MM.1S (cell line): ENCODE results near the gene PAPOLB.

Experiments used
- DNase-seq: peaks from one replicate; pipeline ENCODE4 v3.0.0-alpha.2; 2015
- H2AFZ ChIP-seq: fragments of 300-600 bp; sonication (generic); 2 replicates; pipeline ENCODE4 v1.6.0; 2016; ENCODE audit warnings: antibody characterized with exemption, low read length
- H3F3A ChIP-seq: fragments of 300-600 bp; sonication (generic); 2 replicates; pipeline ENCODE4 v1.6.1; 2016; ENCODE audit warnings: mild to moderate bottlenecking, antibody characterized with exemption, low read length, moderate library complexity, mixed read lengths; ENCODE audit not compliant: insufficient read depth
- H3K27ac ChIP-seq: fragments of 300-600 bp; sonication (generic); 2 replicates; pipeline ENCODE4 v1.5.1; 2016; ENCODE audit warnings: mild to moderate bottlenecking, low read length
- H3K27me3 ChIP-seq: fragments of 300-600 bp; sonication (generic); replicated peaks from 2 replicates; pipeline ENCODE4 v1.6.0; 2016; ENCODE audit warnings: low read length; ENCODE audit not compliant: insufficient read depth
- H3K36me3 ChIP-seq: fragments of 300-600 bp; sonication (generic); replicated peaks from 2 replicates; pipeline ENCODE4 v1.6.1; 2016; ENCODE audit warnings: mild to moderate bottlenecking, low read length, mixed read lengths; ENCODE audit not compliant: insufficient read depth
- H3K4me1 ChIP-seq: fragments of 300-600 bp; sonication (generic); 2 replicates; pipeline ENCODE4 v1.6.1; 2016; ENCODE audit warnings: low read length, mixed read lengths
- H3K4me2 ChIP-seq: fragments of 300-600 bp; sonication (generic); 2 replicates; pipeline ENCODE4 v1.6.0; 2016; ENCODE audit warnings: low read depth, low read length
- H3K4me3 ChIP-seq: fragments of 300-600 bp; sonication (generic); 2 replicates; pipeline ENCODE4 v1.5.1; 2016; ENCODE audit warnings: low read length, mixed read lengths
- H3K79me2 ChIP-seq: fragments of 300-600 bp; sonication (generic); 2 replicates; pipeline ENCODE4 v1.6.1; 2016; ENCODE audit warnings: mixed run types, low read length, mixed read lengths
- H3K9ac ChIP-seq: fragments of 300-600 bp; sonication (generic); 2 replicates; pipeline ENCODE4 v1.6.1; 2016; ENCODE audit warnings: low read length, mixed read lengths
- H3K9me2 ChIP-seq: fragments of 300-600 bp; sonication (generic); replicated peaks from 2 replicates; pipeline ENCODE4 v1.6.1; 2016; ENCODE audit warnings: mild to moderate bottlenecking, low read length, mixed read lengths; ENCODE audit not compliant: insufficient read depth
- H3K9me3 ChIP-seq: fragments of 300-600 bp; sonication (generic); replicated peaks from 2 replicates; pipeline ENCODE4 v1.6.1; 2016; ENCODE audit warnings: mild to moderate bottlenecking, low read length, mixed read lengths; ENCODE audit not compliant: insufficient read depth
- H4K20me1 ChIP-seq: fragments of 300-600 bp; sonication (generic); 2 replicates; pipeline ENCODE4 v1.6.1; 2016; ENCODE audit warnings: mild to moderate bottlenecking, low read length, moderate library complexity, mixed read lengths; ENCODE audit not compliant: insufficient read depth
- EZH2 ChIP-seq: fragments of 300-600 bp; sonication (generic); optimal IDR thresholded peaks from 2 replicates; pipeline ENCODE3; 2017; ENCODE audit warnings: low read depth, mild to moderate bottlenecking, antibody characterized with exemption, low read length, mixed read lengths
- EZH2phosphoT487 ChIP-seq: fragments of 300-600 bp; sonication (generic); IDR thresholded peaks from 2 replicates; pipeline ENCODE4 v1.6.1; 2018; ENCODE audit warnings: antibody characterized with exemption, low read length
- TF ChIP-seq, protein P1 (sequence below): fragments of 300-600 bp; sonication (generic); IDR thresholded peaks from 2 replicates; pipeline ENCODE4 v1.5.1; 2016; ENCODE audit warnings: antibody characterized with exemption, low read length, mixed read lengths

The PAPOLB gene

DNA sequence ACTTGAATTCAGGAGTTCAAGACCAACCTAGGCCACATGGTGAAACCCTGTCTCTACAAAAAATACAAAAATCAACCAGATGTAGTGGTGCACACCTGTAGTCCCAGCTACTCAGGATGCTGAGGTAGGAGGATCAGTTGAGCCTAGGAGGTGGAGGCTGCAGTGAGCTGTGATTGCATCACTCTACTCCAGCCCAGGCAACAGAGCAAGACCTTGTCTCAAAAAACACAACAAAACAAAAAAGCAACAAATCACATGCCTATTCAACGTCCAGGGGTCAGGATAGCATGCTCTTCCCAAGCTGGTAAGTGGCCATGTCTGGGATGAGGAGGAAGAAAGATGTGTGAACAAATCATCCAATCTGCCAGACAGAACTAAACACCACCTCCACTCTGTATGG lies 27.9 kb upstream of the PAPOLB start:
- no peaks in the 10 kb centered on the region for H3K4me1 ChIP-seq
- H3K4me2 ChIP-seq = no peak overlapping the region
- H3K4me3 ChIP-seq = no peak overlapping the region
- no peak for DNase-seq
- H3F3A ChIP-seq = no peaks in the 10 kb centered on the region
- TF ChIP-seq EZH2phosphoT487 = no peak
- no peak for TF ChIP-seq EZH2
- TF ChIP-seq, protein P1, sequence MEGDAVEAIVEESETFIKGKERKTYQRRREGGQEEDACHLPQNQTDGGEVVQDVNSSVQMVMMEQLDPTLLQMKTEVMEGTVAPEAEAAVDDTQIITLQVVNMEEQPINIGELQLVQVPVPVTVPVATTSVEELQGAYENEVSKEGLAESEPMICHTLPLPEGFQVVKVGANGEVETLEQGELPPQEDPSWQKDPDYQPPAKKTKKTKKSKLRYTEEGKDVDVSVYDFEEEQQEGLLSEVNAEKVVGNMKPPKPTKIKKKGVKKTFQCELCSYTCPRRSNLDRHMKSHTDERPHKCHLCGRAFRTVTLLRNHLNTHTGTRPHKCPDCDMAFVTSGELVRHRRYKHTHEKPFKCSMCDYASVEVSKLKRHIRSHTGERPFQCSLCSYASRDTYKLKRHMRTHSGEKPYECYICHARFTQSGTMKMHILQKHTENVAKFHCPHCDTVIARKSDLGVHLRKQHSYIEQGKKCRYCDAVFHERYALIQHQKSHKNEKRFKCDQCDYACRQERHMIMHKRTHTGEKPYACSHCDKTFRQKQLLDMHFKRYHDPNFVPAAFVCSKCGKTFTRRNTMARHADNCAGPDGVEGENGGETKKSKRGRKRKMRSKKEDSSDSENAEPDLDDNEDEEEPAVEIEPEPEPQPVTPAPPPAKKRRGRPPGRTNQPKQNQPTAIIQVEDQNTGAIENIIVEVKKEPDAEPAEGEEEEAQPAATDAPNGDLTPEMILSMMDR = no peak
- no peaks in the 10 kb centered on the region for H3K9me3 ChIP-seq
- H3K9me2 ChIP-seq = no peaks in the 10 kb centered on the region
- no peaks in the 10 kb centered on the region for H3K36me3 ChIP-seq
- H3K27me3 ChIP-seq = peaks cover 19% of the 10 kb centered on the region
- H3K9ac ChIP-seq = no peak overlapping the region
- no peaks in the 10 kb centered on the region for H3K79me2 ChIP-seq
- H4K20me1 ChIP-seq = no peaks in the 10 kb centered on the region
- no peak overlapping the region for H2AFZ ChIP-seq
- no peak overlapping the region for H3K27ac ChIP-seq

DNA sequence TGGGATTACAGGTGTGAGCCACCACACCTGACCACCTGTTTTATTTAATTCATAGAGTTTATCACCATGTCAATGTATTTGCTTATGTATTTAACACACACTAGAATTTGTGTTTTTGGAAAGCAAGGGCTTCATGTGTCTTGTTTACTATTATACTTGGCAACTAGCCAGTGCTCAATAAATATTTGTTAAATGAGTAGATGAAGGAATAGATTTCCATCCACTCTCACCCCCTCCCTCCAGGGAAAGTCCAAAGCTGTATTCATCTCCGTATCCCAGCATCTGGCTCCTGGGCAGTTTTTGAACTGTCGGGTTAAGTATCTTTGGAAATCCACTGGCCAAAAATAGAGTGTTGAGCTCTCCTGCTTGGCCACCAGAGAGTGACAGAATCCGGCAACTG lies 26.3 kb upstream of the PAPOLB start:
- no peaks in the 10 kb centered on the region for H3K9me2 ChIP-seq
- H2AFZ ChIP-seq = no peak overlapping the region
- H3K27ac ChIP-seq = no peak overlapping the region
- H4K20me1 ChIP-seq = no peaks in the 10 kb centered on the region
- no peaks in the 10 kb centered on the region for H3K36me3 ChIP-seq
- H3F3A ChIP-seq = no peaks in the 10 kb centered on the region
- no peak for TF ChIP-seq EZH2
- H3K9ac ChIP-seq = no peak overlapping the region
- no peaks in the 10 kb centered on the region for H3K4me1 ChIP-seq
- DNase-seq = no peak
- peaks cover 10% of the 10 kb centered on the region; the same call in 1 of the 2 replicates for H3K27me3 ChIP-seq
- no peak overlapping the region for H3K4me3 ChIP-seq
- H3K9me3 ChIP-seq = no peaks in the 10 kb centered on the region
- no peaks in the 10 kb centered on the region for H3K79me2 ChIP-seq
- H3K4me2 ChIP-seq = no peak overlapping the region

DNA sequence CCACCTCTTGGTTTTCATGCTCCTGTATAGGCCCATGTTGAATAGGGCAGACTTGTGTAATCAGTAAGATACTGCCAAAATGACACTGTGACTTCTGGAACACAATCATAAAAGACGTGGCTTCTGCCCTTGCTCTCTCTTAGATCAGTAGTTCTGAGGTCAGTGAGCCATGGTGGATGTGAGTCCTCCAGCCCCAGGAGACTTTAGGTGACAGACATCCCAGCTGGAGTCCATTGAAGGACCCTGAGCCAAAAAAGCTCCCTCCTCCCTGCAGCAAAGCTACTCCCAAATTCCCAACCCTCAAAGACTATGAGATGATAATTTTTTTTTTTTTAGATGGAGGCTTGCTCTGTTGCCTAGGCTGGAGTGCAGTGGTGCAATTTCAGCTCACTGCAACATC lies 24.8 kb upstream of the PAPOLB start:
- H3K9ac ChIP-seq = no peak overlapping the region
- H2AFZ ChIP-seq = no peak overlapping the region
- TF ChIP-seq EZH2phosphoT487 (no peak), EZH2 (no peak)
- TF ChIP-seq, protein P1 = no peak
- no peak overlapping the region for H3K4me2 ChIP-seq
- no peaks in the 10 kb centered on the region for H3K79me2 ChIP-seq
- no peaks in the 10 kb centered on the region for H4K20me1 ChIP-seq
- H3K9me2 ChIP-seq = no peaks in the 10 kb centered on the region
- H3F3A ChIP-seq = no peaks in the 10 kb centered on the region
- H3K36me3 ChIP-seq = no peaks in the 10 kb centered on the region
- no peaks in the 10 kb centered on the region for H3K4me1 ChIP-seq
- no peak overlapping the region for H3K4me3 ChIP-seq
- no peak for DNase-seq
- H3K27ac ChIP-seq = no peak overlapping the region
- no peaks in the 10 kb centered on the region for H3K9me3 ChIP-seq
- peaks cover 17% of the 10 kb centered on the region for H3K27me3 ChIP-seq

DNA sequence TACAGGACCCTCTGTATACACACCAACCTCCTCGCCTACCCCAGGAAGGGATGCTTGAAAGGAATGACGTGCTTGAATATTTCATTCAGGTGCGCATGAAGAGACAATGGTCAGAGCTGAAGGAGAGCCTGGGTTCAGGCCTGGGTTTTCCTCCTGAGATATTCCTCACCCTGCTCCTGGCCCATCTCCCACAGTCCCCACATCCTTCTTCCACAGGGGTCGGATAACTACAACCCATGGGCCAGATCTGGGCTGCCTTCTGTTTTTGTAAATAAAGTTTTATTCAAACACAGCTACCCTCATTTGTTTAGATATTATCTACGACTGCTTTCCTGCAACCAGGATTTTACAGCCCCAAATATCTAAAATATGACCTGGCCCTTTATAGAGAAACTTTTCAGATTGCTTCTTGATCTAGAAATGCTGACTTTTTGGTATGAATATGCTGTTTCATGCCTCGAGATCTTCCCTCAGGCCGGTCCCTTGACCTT lies 23.5 kb upstream of the PAPOLB start:
- no peaks in the 10 kb centered on the region for H3K36me3 ChIP-seq
- H3K27ac ChIP-seq = no peak overlapping the region
- TF ChIP-seq, protein P1 = no peak
- TF ChIP-seq EZH2phosphoT487 (no peak), EZH2 (no peak)
- H3F3A ChIP-seq = no peaks in the 10 kb centered on the region
- no peaks in the 10 kb centered on the region for H3K79me2 ChIP-seq
- H3K4me3 ChIP-seq = no peak overlapping the region
- H4K20me1 ChIP-seq = no peaks in the 10 kb centered on the region
- no peaks in the 10 kb centered on the region for H3K4me1 ChIP-seq
- no peaks in the 10 kb centered on the region for H3K9me3 ChIP-seq
- no peak overlapping the region for H3K4me2 ChIP-seq
- H3K27me3 ChIP-seq = peaks cover 22% of the 10 kb centered on the region
- no peaks in the 10 kb centered on the region for H3K9me2 ChIP-seq
- DNase-seq = no peak
- H3K9ac ChIP-seq = no peak overlapping the region
- no peak overlapping the region for H2AFZ ChIP-seq
